G401.6 (cell line): ENCODE data around the gene TTYH2.

Experiments
- FAIRE-seq: peaks from 2 replicates; lab custom pipeline; 2012; peaks lifted over from hg19 to GRCh38; lab: Jason Lieb, UNC

Gene TTYH2

DNA sequence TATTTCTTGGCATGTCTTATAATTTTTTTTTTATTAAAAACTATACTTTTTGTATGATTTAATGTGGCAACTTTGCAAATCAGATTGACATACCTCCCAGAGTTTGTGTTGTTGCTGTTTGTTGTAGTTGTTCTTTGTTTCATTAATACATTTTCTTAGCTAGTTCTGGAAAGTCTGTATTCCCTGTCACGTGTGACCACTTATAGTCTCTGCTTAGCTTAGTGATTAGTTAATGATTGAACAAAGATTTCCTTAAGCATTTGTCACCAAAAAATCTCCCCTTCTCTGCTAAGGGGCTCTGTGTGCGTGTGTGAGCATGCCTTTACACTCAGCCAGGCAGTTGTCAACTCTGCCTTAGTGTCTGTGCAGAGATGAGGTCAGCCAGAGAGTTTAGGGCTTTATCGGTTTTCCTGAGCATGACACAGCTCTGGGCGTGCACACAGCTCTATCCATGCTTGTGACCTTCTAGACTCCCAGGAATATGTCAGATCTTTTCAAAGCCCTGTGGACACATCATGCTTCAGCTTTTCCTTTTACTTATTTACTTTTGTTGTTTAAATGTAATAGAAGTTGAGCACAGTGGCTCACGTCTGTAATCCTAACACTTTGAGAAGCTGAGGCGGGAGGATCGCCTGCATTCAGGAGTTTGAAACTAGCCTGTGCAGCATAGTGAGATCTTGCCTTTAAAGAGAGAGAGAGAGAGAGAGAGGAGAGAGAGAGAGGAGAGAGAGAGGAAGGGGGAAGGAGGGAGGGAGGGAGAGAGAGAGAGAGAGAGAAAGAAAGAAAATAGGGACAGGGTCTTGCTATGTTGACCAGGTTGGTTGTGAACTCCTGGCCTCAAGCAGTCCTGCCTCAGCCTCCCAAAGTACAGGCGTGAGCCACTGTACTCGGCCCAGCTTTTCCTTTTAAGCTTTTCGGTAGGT, 82.5 kb downstream of the TTYH2 start:
- FAIRE-seq: no peak

DNA sequence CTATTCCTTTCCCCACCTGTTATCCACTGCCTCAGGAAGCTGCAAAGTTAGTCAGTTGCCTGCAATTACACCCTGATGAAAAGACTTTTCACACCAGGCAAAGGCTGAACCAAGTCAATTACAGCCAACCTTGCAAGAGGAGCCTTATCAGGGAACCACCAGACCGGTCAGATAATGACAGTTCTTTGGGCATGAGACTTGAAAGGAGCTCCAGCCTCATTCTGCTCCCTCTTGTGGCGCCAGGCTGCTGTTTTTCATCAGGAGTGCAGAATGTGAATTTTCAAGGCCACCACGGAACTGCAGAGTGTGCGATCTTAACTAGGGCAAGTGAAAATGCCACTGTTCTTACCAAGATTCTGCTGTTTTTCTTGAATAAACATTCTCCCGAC, 83.2 kb downstream of the TTYH2 start:
- FAIRE-seq: no peak

DNA sequence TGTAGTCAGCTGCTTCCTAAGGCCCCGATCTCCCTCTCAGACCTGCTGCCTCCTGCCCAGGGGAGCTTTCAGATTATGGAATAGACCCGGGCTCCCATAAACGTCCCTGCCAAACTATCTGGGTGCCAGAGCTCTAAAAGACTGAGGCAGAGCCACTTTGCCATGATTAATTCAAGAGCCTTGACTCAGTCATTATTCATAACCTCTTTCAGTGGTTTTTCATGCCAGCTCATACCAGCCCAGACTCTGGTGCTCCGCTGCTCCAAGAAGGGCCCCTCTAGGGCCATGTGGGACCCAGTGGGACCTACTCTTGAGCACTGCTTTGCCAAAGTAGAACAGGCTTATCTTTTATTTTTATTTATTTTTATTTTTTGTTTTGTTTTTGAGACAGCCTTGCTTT, 84.6 kb downstream of the TTYH2 start:
- no peak for FAIRE-seq

DNA sequence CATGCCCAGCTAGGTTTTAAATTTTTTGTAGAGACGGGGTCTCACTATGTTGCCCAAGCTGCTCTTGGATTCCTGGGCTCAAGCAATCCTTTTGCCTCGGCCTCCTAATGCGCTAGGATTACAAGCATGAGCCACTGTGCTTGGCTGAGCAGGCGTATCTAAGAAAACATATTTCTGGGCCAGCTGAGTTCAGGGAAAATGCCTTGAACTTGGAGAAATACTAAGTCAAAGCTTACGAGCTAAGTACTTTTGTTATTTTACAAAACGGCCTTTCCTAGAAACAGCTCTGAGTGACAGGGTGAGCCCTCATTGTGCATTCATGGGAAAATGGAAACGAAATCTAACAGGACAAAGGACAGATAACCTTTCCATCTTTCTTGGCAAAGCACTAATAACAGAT, 85.4 kb downstream of the TTYH2 start:
- FAIRE-seq: no peak

DNA sequence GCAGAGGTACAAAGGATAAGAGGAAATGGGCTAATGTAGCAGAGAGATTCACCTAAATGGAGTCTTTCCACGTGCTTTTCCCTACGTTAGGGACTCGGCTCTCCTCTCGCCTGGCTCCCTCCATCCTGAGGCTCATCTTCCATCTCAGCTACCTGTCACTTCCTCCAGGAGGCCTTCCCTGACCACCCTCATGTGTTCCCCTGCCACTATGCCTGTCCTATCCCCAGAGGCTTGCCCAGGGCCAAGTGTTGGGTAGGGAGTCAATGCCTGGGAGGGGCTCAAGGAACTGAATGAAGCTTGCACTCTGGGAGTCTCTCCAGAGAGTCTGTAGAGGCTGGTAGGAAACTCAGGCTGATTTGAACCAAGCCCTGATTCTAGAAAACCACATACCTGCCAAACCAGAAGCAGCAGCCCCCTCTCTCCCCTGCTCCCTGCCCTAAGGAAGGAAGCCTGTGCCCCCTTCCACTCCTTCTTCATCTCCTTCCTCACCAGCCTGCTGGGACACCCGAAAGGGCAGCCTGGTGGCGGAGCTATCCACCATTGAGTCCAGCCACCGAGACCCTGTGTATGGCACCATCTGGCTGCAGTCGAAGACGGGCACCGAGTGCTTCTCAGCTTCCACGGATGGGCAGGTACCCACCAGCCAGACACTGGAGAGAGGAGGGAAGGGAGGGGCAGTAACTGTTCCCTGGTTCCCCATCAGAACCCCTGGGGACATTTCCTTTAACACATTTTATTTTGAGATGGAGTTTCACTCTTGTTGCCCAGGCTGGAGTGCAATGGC, 86.0 kb downstream of the TTYH2 start:
- no peak for FAIRE-seq

DNA sequence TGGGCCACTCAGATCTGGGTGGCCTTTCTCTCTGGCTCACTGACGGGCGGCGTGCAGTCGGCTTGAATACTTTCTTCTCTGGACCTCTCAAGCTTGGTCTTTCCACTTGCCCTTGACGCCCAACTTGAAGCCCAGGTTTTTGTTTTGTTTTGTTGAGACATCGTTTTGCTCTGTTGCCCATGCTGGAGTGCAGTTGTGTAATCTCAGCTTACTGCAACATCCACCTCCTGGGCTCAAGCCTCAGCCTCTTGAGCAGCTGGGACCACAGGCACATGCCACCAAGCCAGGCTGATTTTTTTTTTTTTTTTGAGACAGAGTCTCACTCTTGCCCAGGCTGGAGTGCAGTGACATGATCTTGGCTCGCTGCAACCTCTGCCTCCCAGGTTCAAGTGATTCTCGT, 89.9 kb downstream of the TTYH2 start:
- FAIRE-seq: no peak

DNA sequence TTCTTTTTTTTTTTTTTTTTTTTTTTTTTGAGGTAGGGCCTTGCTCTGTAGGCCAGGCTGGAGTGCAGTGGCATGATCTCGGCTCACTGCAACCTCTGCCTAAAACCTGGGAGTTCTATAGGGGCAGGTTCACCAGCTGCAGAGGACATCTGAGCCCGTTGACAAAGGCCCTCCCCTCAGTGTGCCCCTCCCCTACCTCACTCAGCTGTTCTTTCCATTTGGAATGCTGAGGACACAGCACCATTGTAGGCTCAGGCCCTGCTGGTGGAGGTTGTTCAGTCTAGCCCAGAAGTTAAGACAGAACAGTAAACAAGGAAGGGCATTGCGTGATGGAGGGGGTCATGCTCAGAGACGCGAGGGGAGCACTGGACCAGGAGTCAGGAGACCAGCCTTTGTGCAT, 90.8 kb downstream of the TTYH2 start:
- no peak for FAIRE-seq

DNA sequence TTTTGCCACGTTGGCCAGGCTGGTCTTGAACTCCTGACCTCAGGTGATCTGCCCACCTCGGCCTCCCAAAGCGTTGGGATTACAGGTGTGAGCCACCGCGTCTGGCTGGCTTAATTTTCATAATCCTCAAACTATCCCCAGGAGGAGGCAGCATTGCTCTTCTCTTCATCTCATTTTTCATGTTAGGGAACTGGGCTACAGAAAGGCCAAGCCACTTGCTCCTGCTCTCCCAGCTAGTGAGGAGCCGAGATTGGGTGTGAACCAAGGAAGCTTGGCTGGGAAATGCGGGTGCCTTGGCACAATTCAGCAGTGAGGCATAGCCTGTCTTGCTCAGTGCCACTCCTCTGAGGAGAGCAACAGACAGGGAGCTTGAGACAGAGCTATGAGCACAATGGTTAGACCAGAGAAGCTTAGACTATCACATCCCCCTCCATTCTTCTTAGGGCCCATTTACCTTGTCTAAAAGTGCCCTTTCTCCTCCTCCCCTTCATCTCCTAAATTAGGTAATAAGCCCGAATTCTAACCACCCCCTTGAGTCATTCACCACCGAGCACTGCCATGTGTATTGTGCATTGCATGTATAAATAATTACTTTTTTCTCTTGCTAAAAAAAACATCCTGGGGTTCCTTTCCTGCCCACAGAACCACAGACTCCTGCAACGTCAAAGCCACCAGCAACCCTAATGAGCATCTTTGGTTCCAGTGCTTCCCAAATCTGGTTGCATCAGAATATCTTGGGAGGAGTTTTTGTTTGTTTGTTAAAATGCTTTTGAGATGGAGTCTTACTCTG, 92.7 kb downstream of the TTYH2 start:
- FAIRE-seq: no peak

DNA sequence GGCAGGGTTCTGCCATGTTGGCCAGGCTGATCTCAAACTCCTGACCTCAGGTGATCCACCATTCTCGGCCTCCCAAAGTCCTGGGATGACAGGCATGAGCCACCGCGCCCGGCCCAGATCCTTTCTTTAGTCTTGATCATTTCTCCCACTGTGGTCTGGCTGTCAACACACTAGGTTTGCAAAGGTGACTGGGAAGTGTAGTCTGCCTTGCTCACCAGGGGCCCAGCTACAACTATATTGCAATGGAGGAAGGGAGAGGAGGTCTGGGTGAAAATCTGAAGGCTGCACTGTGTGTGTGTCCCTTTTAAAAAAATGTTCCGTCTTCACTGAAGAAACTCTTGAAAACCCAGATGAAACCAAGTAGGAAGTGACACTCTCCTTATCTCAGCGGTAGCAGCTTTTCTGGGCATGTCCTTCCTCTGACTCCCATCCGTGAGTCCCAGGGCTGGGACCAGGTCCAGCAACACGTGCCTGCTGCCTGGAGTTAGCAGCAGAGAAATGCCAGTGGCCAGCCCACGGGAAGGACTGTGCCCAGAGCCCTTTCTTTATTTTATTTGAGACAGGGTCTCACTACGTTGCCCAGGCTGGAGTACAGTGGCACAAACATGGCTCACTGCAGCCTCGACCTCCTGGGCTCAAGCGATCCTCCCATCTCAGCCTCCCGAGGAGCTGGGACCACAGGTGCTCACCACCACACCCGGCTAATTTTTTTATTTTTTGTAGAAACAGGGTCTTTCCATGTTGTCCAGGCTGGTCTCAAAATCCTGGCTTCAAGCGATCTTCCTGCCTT, 94.8 kb downstream of the TTYH2 start:
- no peak for FAIRE-seq

DNA sequence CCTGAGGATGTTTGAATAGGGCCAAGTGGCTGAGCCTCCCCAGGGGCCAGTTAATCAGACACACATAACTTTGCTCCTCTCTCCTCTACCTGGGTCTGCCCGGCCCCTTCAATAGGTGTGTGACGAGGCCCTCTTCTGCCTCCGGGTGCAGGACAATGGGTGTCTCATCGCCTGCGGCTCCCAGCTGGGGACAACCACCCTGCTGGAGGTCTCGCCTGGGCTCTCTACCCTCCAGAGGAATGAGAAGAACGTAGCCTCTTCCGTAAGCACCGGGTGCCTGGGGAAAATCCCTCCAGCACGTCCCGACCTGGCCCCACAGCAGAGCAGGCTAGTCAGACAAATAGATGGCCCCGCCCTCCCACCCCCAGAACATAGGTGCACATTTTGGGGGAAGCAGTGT, 96.5 kb downstream of the TTYH2 start:
- no peak for FAIRE-seq
